ENCODE results near the gene PGA4. TPM values are rescaled to one million over a fixed set of nuclear protein-coding genes. Genes with fewer than 3 reads are reported as not detected.

The PGA4 gene
- polyA plus RNA-seq, 2 of the 4 experiments (the other 2 are of a cell fraction), result not detected

DNA sequence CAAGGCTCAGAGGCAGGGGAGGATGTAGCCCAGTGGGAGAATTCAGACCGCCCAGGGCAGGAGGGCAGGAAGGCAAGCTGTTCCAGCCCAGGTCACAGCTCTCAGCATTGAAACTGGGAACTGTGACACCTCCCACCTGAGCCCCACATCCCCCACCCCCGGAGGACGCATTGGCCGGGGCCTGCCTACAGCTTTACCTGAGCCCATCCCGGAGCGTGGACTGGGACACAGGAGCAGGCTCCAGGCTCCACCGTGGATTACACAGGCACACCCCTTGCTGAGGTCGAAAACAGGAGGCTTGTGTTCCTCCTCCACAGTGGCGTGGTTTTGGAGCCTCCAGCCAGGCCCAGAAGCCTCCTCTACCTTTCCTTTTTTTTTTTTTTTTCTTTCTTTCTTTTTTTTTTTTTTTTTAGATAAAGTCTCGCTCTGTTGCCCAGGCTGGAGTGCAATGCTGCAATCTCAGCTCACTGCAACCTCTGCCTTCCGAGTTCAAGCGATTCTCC is 27.9 kb upstream of the PGA4 start:
- no peaks in the 10 kb centered on the region for H3K4me1 ChIP-seq
- 69% methylated on average over 12 of the region's 12 CpGs for WGBS (ENCODE audit: missing lambda C conversion rate)
- ChIA-PET POLR2A (no interaction called here), CTCF (no interaction called here)
- TF ChIP-seq MYC (IDR thresholded peaks at IDR 0.05; ENCODE audit: borderline replicate concordance, low read length), result no peak
- no peak for TF ChIP-seq HEYL (CRISPR knock-in tag; IDR thresholded peaks at IDR 0.05)
- H3K4me3 ChIP-seq, result no peak overlapping the region
- H3K4me2 ChIP-seq, result no peak overlapping the region
- FAIRE-seq (no peak), DNase-seq (ENCODE audit: low read depth in 1 of 2, low spot score in 1 of 2) (no peak), ATAC-seq (peak; percentile 63 to 66; a peak in 4 of 6 replicates)
- 0 out of 3 replicates have a peak, but pooled peaks cover 8% of the 10 kb centered on the region for H3K9me3 ChIP-seq
- no peak overlapping the region for H3K27ac ChIP-seq

DNA sequence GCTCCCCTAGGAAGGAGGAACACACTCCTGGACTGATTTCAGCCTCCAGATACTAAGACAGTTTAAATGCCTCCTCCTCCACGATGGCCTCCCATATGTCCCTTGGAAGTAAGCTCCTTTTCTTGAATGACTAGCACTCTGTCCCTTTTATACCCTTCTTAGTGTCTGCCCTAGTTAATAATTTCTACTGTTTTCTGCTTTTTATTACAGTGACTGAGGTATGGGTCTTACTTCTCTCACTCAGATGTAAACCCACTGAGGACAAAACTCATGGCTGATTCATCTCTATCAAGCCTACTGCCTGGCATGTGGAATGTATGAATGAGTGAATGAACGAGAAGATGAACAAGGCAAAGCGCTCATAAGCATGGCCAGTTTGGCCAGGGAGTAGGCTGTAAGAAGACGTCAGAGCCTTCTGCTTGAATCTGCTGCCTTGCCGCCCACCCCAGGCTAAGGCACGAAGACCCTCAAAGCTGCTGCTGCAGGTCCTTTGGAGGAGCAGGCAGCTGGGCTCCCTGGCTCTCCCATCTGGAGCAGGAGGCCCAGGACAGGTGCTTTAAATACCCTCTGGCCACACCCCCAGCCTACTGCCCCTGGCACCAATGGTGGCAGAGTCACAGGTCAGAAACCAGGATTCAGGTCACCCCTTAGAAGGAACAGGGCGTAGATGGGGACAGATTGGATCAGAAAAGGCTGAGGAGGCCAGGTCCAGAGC is 27.0 kb upstream of the PGA4 start:
- H3K4me3 ChIP-seq, result no peak overlapping the region
- DNase-seq (ENCODE audit: low read depth in 1 of 2, low spot score in 1 of 2) (no peak), FAIRE-seq (no peak), ATAC-seq (peak; percentile 11 to 21; a peak in 2 of 6 replicates)
- TF ChIP-seq HOXA7 (CRISPR knock-in tag; IDR thresholded peaks at IDR 0.05), result no peak
- H3K4me1 ChIP-seq, result no peaks in the 10 kb centered on the region
- CTCF ChIA-PET, result interaction anchor here (1.3 to 1.4 kb wide), 2 partner anchors 7 to 191 kb away, joined by 3 to 8 read pairs; no protein-coding TSS in a partner anchor
- H3K27ac ChIP-seq, result no peak overlapping the region
- 34% methylated on average over 7 of the region's 7 CpGs for WGBS (ENCODE audit: missing lambda C conversion rate)
- POLR2A ChIA-PET, result no interaction called here
- 0 out of 3 replicates have a peak, but pooled peaks cover 8% of the 10 kb centered on the region for H3K9me3 ChIP-seq
- H3K4me2 ChIP-seq, result no peak overlapping the region

DNA sequence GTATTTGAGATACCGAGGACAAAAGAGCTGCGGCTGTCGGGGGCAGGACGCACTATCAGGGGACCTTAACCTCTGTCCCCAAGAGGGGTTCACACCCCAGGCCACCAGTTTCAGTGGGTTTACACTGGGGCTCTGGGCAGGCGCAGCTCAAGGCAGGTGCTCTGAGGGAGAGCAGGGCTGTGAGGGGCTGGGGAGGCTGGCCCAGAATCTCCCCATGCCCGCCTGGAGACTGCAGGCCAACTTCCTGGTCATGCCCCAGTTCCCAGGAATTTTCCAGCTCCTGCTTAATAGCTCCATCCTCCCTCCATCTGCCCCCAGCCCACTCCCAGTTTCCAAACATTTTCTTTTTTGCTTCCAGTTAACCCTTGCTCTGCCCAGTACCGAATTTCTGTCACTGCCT is 26.4 kb upstream of the PGA4 start:
- CTCF ChIA-PET, result interaction anchor here (1.3 to 1.4 kb wide), 2 partner anchors 8 to 190 kb away, joined by 3 to 8 read pairs; no protein-coding TSS in a partner anchor
- no peaks in the 10 kb centered on the region for H3K4me1 ChIP-seq
- no peak overlapping the region for H3K4me2 ChIP-seq
- no peak for FAIRE-seq
- 0 out of 3 replicates have a peak, but pooled peaks cover 8% of the 10 kb centered on the region for H3K9me3 ChIP-seq
- POLR2A ChIA-PET, result no interaction called here
- WGBS (ENCODE audit: missing lambda C conversion rate), result 70% methylated on average over 7 of the region's 7 CpGs
- no peak overlapping the region for H3K4me3 ChIP-seq
- peak; percentile 32 to 42; a peak in 3 of 6 replicates for ATAC-seq
- no peak overlapping the region for H3K27ac ChIP-seq
- TF ChIP-seq, protein P1, sequence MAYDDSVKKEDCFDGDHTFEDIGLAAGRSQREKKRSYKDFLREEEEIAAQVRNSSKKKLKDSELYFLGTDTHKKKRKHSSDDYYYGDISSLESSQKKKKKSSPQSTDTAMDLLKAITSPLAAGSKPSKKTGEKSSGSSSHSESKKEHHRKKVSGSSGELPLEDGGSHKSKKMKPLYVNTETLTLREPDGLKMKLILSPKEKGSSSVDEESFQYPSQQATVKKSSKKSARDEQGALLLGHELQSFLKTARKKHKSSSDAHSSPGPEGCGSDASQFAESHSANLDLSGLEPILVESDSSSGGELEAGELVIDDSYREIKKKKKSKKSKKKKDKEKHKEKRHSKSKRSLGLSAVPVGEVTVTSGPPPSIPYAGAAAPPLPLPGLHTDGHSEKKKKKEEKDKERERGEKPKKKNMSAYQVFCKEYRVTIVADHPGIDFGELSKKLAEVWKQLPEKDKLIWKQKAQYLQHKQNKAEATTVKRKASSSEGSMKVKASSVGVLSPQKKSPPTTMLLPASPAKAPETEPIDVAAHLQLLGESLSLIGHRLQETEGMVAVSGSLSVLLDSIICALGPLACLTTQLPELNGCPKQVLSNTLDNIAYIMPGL (CRISPR knock-in tag; IDR thresholded peaks at IDR 0.05; ENCODE audit: borderline replicate concordance), result no peak
- no peak for TF ChIP-seq JUNB (IDR thresholded peaks at IDR 0.05)
- DNase-seq (ENCODE audit: low read depth in 1 of 2, low spot score in 1 of 2), result no peak

DNA sequence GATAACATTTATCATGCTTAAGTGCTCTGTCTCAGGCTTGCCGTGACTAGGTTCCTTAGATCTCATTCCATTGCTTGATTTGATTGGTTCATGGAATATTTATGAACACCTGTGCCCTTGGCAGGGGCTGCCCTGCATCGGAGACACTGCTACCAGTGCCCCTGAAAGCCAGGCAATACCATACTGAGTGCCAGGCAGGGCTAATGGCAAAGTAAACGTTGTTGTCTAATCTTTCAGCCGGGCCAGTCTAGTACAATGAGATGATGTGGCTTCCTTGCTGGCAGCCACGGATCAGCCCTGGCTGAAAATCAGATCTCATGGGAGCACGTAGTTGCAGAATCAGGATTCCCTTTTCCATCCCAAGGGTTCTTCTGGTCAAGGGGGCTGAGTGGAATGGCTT is 23.8 kb upstream of the PGA4 start:
- Histone ChIP-seq H3K4me2 (no peak overlapping the region), H3K27ac (no peak overlapping the region), H3K4me3 (no peak overlapping the region), H3K9me3 (0 out of 3 replicates have a peak, but pooled peaks cover 8% of the 10 kb centered on the region), H3K4me1 (no peaks in the 10 kb centered on the region)
- ATAC-seq (no peak), FAIRE-seq (no peak), DNase-seq (ENCODE audit: low read depth in 1 of 2, low spot score in 1 of 2) (no peak)
- POLR2A ChIA-PET, result no interaction called here
- TF ChIP-seq, protein P2, sequence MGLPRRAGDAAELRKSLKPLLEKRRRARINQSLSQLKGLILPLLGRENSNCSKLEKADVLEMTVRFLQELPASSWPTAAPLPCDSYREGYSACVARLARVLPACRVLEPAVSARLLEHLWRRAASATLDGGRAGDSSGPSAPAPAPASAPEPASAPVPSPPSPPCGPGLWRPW (IDR thresholded peaks at IDR 0.05), result no peak
- TF ChIP-seq SREBF2 (IDR thresholded peaks at IDR 0.05) (no peak), NPAS2 (CRISPR knock-in tag; IDR thresholded peaks at IDR 0.05; ENCODE audit: borderline replicate concordance) (no peak), GATA3 (IDR thresholded peaks at IDR 0.05; ENCODE audit: borderline replicate concordance) (no peak)
- TF ChIP-seq, protein P3, sequence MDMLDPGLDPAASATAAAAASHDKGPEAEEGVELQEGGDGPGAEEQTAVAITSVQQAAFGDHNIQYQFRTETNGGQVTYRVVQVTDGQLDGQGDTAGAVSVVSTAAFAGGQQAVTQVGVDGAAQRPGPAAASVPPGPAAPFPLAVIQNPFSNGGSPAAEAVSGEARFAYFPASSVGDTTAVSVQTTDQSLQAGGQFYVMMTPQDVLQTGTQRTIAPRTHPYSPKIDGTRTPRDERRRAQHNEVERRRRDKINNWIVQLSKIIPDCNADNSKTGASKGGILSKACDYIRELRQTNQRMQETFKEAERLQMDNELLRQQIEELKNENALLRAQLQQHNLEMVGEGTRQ (IDR thresholded peaks at IDR 0.05), result no peak
- TF ChIP-seq, protein P4, sequence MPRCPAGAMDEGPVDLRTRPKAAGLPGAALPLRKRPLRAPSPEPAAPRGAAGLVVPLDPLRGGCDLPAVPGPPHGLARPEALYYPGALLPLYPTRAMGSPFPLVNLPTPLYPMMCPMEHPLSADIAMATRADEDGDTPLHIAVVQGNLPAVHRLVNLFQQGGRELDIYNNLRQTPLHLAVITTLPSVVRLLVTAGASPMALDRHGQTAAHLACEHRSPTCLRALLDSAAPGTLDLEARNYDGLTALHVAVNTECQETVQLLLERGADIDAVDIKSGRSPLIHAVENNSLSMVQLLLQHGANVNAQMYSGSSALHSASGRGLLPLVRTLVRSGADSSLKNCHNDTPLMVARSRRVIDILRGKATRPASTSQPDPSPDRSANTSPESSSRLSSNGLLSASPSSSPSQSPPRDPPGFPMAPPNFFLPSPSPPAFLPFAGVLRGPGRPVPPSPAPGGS (IDR thresholded peaks at IDR 0.05), result no peak
- TF ChIP-seq, protein P5, sequence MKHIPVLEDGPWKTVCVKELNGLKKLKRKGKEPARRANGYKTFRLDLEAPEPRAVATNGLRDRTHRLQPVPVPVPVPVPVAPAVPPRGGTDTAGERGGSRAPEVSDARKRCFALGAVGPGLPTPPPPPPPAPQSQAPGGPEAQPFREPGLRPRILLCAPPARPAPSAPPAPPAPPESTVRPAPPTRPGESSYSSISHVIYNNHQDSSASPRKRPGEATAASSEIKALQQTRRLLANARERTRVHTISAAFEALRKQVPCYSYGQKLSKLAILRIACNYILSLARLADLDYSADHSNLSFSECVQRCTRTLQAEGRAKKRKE (CRISPR knock-in tag; IDR thresholded peaks at IDR 0.05; ENCODE audit: low read depth), result no peak
- CTCF ChIA-PET, result interaction anchor here (1.3 to 1.5 kb wide), 2 partner anchors 10 to 11 kb away, joined by 3 to 6 read pairs; no protein-coding TSS in a partner anchor
- 30% methylated on average over 6 of the region's 6 CpGs for WGBS (ENCODE audit: missing lambda C conversion rate)

Data from A549 (cell line).